Naive thymus-derived CD4-positive, alpha-beta T cell (primary cell): ENCODE results near the gene PTDSS2. TPM values are rescaled to one million over a fixed set of nuclear protein-coding genes. Genes with fewer than 3 reads are reported as not detected.

Experiments used
- ATAC-seq: fragments of 150-1000 bp; cut with Tn5 transposase; 2 replicates; pipeline ENCODE4 v1.10.0; 2021; ENCODE audit warnings: mild to moderate bottlenecking, moderate library complexity
- CTCF ChIA-PET: fragments of 350-600 bp; sonication (Branson Sonifier 250); formaldehyde crosslinking; loops from one replicate; lab custom pipeline; 2021; ENCODE audit warnings: antibody characterized with exemption; lab: Charles Lee
- POLR2A ChIA-PET: fragments of 350-600 bp; sonication (Branson Sonifier 250); formaldehyde crosslinking; loops from one replicate; lab custom pipeline; 2021; ENCODE audit warnings: antibody characterized with exemption, inconsistent platforms; lab: Charles Lee
- DNase-seq, 9 donors: peaks; one replicate each; pipeline versions ENCODE4 v3.0.0 to v3.0.0-alpha.2; 2020 to 2022; ENCODE audit warnings: mixed read lengths in 1 of 9
- H3K27ac ChIP-seq: one replicate; pipeline ENCODE4 v1.7.0; 2013; ENCODE audit warnings: mild to moderate bottlenecking, low read depth, low read length, moderate library complexity
- H3K27me3 ChIP-seq, 2 donors: one replicate each; pipeline ENCODE4 v1.7.0; 2013; ENCODE audit warnings: low read length in 2 of 2, mild to moderate bottlenecking in 2 of 2, moderate library complexity in 2 of 2; ENCODE audit not compliant: control insufficient read depth in 2 of 2, insufficient read depth in 2 of 2
- H3K36me3 ChIP-seq, 3 experiments: 1 replicate in 2 of 3; 2 replicates in 1 of 3; pipeline ENCODE4 v1.7.0; 2013; ENCODE audit warnings: low read length in 3 of 3, mild to moderate bottlenecking in 3 of 3, moderate library complexity in 1 of 3; ENCODE audit not compliant: insufficient read depth in 3 of 3, control insufficient read depth in 2 of 3
- H3K4me1 ChIP-seq, 2 donors: one replicate each; pipeline ENCODE4 v1.7.0; 2013; ENCODE audit warnings: low read length in 2 of 2, mild to moderate bottlenecking in 2 of 2, moderate library complexity in 1 of 2; ENCODE audit not compliant: control insufficient read depth in 2 of 2, insufficient read depth in 2 of 2
- H3K4me3 ChIP-seq: 2 replicates; pipeline ENCODE4 v1.7.0; 2013; ENCODE audit warnings: mild to moderate bottlenecking, low read length
- H3K9me3 ChIP-seq, 3 experiments: 1 replicate in 2 of 3; 2 replicates in 1 of 3; pipeline ENCODE4 v1.7.0; 2013; ENCODE audit warnings: low read length in 3 of 3; ENCODE audit not compliant: control insufficient read depth in 2 of 3
- H3K27ac Mint-ChIP-seq, 9 donors: one replicate each; pipeline ENCODE4 v1.8.0; 2020 to 2022; ENCODE audit warnings: mixed read lengths in 9 of 9, mild to moderate bottlenecking in 8 of 9, moderate library complexity in 5 of 9, inconsistent platforms in 2 of 9
- H3K27me3 Mint-ChIP-seq, 5 donors: one replicate each; pipeline ENCODE4 v1.8.0; 2021 to 2022; ENCODE audit warnings: mixed read lengths in 5 of 5, mild to moderate bottlenecking in 1 of 5
- H3K36me3 Mint-ChIP-seq, 5 donors: one replicate each; pipeline ENCODE4 v1.8.0; 2020 to 2022; ENCODE audit warnings: mixed read lengths in 5 of 5, mild to moderate bottlenecking in 3 of 5, inconsistent platforms in 1 of 5
- H3K4me1 Mint-ChIP-seq, 7 donors: one replicate each; pipeline ENCODE4 v1.8.0; 2020 to 2022; ENCODE audit warnings: mixed read lengths in 7 of 7, mild to moderate bottlenecking in 3 of 7, inconsistent platforms in 1 of 7
- H3K4me3 Mint-ChIP-seq, 10 donors: one replicate each; pipeline ENCODE4 v1.8.0; 2020 to 2022; ENCODE audit warnings: mild to moderate bottlenecking in 10 of 10, mixed read lengths in 10 of 10, moderate library complexity in 6 of 10, inconsistent platforms in 2 of 10
- H3K9me3 Mint-ChIP-seq, 11 donors: one replicate each; pipeline ENCODE4 v1.8.0; 2020 to 2022; ENCODE audit warnings: mixed read lengths in 11 of 11, mild to moderate bottlenecking in 4 of 11, inconsistent platforms in 1 of 11, moderate library complexity in 1 of 11
- intact Hi-C, 2 donors: fragments of 100-400 bp; cut with micrococcal nuclease; formaldehyde crosslinking; loops; one replicate each; pipeline ENCODE4 v1.15.1; 2023
- polyA plus RNA-seq, 2 donors: library from polyadenylated mRNA; unstranded; fragments of 300-500 nt; fragmentation: Illumina TruSeq; gene quantifications; one replicate each; pipeline ENCODE4 v1.2.3, GENCODE V29; 2021
- total RNA-seq, 6 experiments: library from RNA in 5 of 6; stranded (reverse) in 5 of 6; gene quantifications; 1 replicate in 5 of 6; 2 replicates in 1 of 6; pipeline ENCODE4 v1.2.3 and lab custom pipeline; 2021 to 2026

The PTDSS2 gene
- total and polyA plus RNA-seq, 7 experiments from 2014 or later = 9.0 to 27.7 (median 19.4) TPM

- H3K4me3 Mint-ChIP-seq = no peak overlapping the region
- H3K27ac Mint-ChIP-seq = no peak overlapping the region
- H3K27me3 Mint-ChIP-seq = no peaks in the 10 kb centered on the region
- DNase-seq = no peak
- H3K36me3 Mint-ChIP-seq = peaks cover 0 to 3% (median 0%) of the 10 kb centered on the region in 5 donors
- ATAC-seq = no peak
- Histone ChIP-seq H3K4me1 (no peaks in the 10 kb centered on the region), H3K27ac (no peak overlapping the region), H3K36me3 (peaks cover 0 to 3% (median 0%) of the 10 kb centered on the region in 3 experiments), H3K9me3 (no peaks in the 10 kb centered on the region), H3K27me3 (no peaks in the 10 kb centered on the region), H3K4me3 (no peak overlapping the region)
- no peaks in the 10 kb centered on the region for H3K9me3 Mint-ChIP-seq
- POLR2A ChIA-PET = no interaction called here
- CTCF ChIA-PET = no interaction called here
- intact Hi-C loops = no loop called here
- no peaks in the 10 kb centered on the region for H3K4me1 Mint-ChIP-seq
Observed at GRCh38 chr11:526192-526591, 76.1 kb downstream of the PTDSS2 start.

GRCh38 chr11:528166-528814 is 78.2 kb downstream of the PTDSS2 start:
- no peaks in the 10 kb centered on the region for H3K9me3 ChIP-seq
- H3K4me3 ChIP-seq = no peak overlapping the region
- H3K27me3 Mint-ChIP-seq = no peaks in the 10 kb centered on the region
- intact Hi-C loops = no loop called here
- no peak overlapping the region for H3K4me3 Mint-ChIP-seq
- ChIA-PET CTCF (no interaction called here), POLR2A (no interaction called here)
- H3K27ac Mint-ChIP-seq = no peak overlapping the region
- DNase-seq = no peak
- no peak overlapping the region for H3K27ac ChIP-seq
- no peaks in the 10 kb centered on the region for H3K27me3 ChIP-seq
- H3K36me3 ChIP-seq = peaks cover 0 to 24% (median 0%) of the 10 kb centered on the region in 3 experiments
- H3K36me3 Mint-ChIP-seq = peaks cover 0 to 6% (median 0%) of the 10 kb centered on the region in 5 donors
- no peaks in the 10 kb centered on the region for H3K9me3 Mint-ChIP-seq
- H3K4me1 ChIP-seq = no peaks in the 10 kb centered on the region
- no peak for ATAC-seq
- H3K4me1 Mint-ChIP-seq = no peaks in the 10 kb centered on the region

- peaks cover 0 to under 1% of the 10 kb centered on the region in 2 donors for H3K4me1 ChIP-seq
- ATAC-seq (no peak), DNase-seq (no peak)
- H3K36me3 ChIP-seq = peaks cover 0 to 30% (median 0%) of the 10 kb centered on the region in 3 experiments
- H3K36me3 Mint-ChIP-seq = peaks cover 0 to 6% (median 0%) of the 10 kb centered on the region in 5 donors
- no peaks in the 10 kb centered on the region for H3K27me3 ChIP-seq
- intact Hi-C loops = no loop called here
- no peak overlapping the region for H3K27ac ChIP-seq
- ChIA-PET CTCF (no interaction called here), POLR2A (no interaction called here)
- H3K4me3 Mint-ChIP-seq = no peak overlapping the region
- no peak overlapping the region for H3K27ac Mint-ChIP-seq
- H3K9me3 ChIP-seq = no peaks in the 10 kb centered on the region
- H3K9me3 Mint-ChIP-seq = no peaks in the 10 kb centered on the region
- no peak overlapping the region for H3K4me3 ChIP-seq
- peaks cover 0 to 3% (median 0%) of the 10 kb centered on the region in 7 donors for H3K4me1 Mint-ChIP-seq
- no peaks in the 10 kb centered on the region for H3K27me3 Mint-ChIP-seq
Observed at GRCh38 chr11:528815-529727, 79.0 kb downstream of the PTDSS2 start.

- peaks cover 5 to 6% of the 10 kb centered on the region in 2 donors for H3K4me1 ChIP-seq
- peaks cover 0 to 6% (median 0%) of the 10 kb centered on the region in 5 donors for H3K36me3 Mint-ChIP-seq
- H3K9me3 ChIP-seq = no peaks in the 10 kb centered on the region
- no peaks in the 10 kb centered on the region for H3K9me3 Mint-ChIP-seq
- H3K4me3 Mint-ChIP-seq = no peak overlapping the region
- ChIA-PET POLR2A (no interaction called here), CTCF (no interaction called here)
- DNase-seq (no peak), ATAC-seq (no peak)
- no peak overlapping the region for H3K4me3 ChIP-seq
- H3K27ac ChIP-seq = no peak overlapping the region
- peaks cover 0 to 30% (median 0%) of the 10 kb centered on the region in 3 experiments for H3K36me3 ChIP-seq
- H3K27me3 Mint-ChIP-seq = no peaks in the 10 kb centered on the region
- H3K27me3 ChIP-seq = no peaks in the 10 kb centered on the region
- H3K4me1 Mint-ChIP-seq = peaks cover 0 to 3% (median 0%) of the 10 kb centered on the region in 7 donors
- intact Hi-C loops = no loop called here
- H3K27ac Mint-ChIP-seq = no peak overlapping the region
Observed at GRCh38 chr11:529728-530411, 79.8 kb downstream of the PTDSS2 start.

GRCh38 chr11:530960-531831 is 81.1 kb downstream of the PTDSS2 start:
- Mint-ChIP-seq H3K27me3 (no peaks in the 10 kb centered on the region), H3K27ac (no peak overlapping the region), H3K4me1 (peaks cover 0 to 5% (median 2%) of the 10 kb centered on the region in 7 donors), H3K4me3 (no peak overlapping the region), H3K36me3 (peaks cover 0 to 6% (median 0%) of the 10 kb centered on the region in 5 donors), H3K9me3 (no peaks in the 10 kb centered on the region)
- ATAC-seq (no peak), DNase-seq (no peak)
- peaks cover 5 to 6% of the 10 kb centered on the region in 2 donors for H3K4me1 ChIP-seq
- H3K4me3 ChIP-seq = no peak overlapping the region
- POLR2A ChIA-PET = no interaction called here
- CTCF ChIA-PET = interaction anchor here (1.6 kb wide), 1 partner anchor 12 kb away, joined by 5 read pairs; no protein-coding TSS in a partner anchor
- H3K9me3 ChIP-seq = no peaks in the 10 kb centered on the region
- no peak overlapping the region for H3K27ac ChIP-seq
- intact Hi-C loops = no loop called here
- H3K36me3 ChIP-seq = peaks cover 0 to 30% (median 0%) of the 10 kb centered on the region in 3 experiments
- H3K27me3 ChIP-seq = no peaks in the 10 kb centered on the region
